ENCODE results near the gene SH3RF3. TPM values are rescaled to one million over a fixed set of nuclear protein-coding genes. Genes with fewer than 3 reads are reported as not detected.

The SH3RF3 gene
- total RNA-seq, 1 donor from 2014 or later = 7.4 TPM

- H3K27me3 ChIP-seq = no peaks in the 10 kb centered on the region
- peak; percentile 49 for DNase-seq
- no peak overlapping the region for H3K27ac ChIP-seq
- H3K4me3 ChIP-seq = no peak overlapping the region
- no peaks in the 10 kb centered on the region for H3K36me3 ChIP-seq
- H3K9me3 ChIP-seq = no peaks in the 10 kb centered on the region
- ATAC-seq = no peak
- intact Hi-C loops (cut with DNase I) = no loop called here
- no peaks in the 10 kb centered on the region for H3K4me1 ChIP-seq
- no peak for TF ChIP-seq CTCF (IDR thresholded peaks at IDR 0.05)
Measured at GRCh38 chr2:109455731-109456691, 327.0 kb downstream of the SH3RF3 start.

- Histone ChIP-seq H3K27me3 (no peaks in the 10 kb centered on the region), H3K4me1 (no peaks in the 10 kb centered on the region), H3K27ac (no peak overlapping the region), H3K4me3 (no peak overlapping the region), H3K9me3 (no peaks in the 10 kb centered on the region), H3K36me3 (no peaks in the 10 kb centered on the region)
- intact Hi-C loops (cut with DNase I) = no loop called here
- no peak for TF ChIP-seq CTCF (IDR thresholded peaks at IDR 0.05)
- peak; percentile 18 for DNase-seq
- no peak for ATAC-seq
Measured at GRCh38 chr2:109456776-109457175, 327.8 kb downstream of the SH3RF3 start.

- Histone ChIP-seq H3K4me1 (no peaks in the 10 kb centered on the region), H3K36me3 (no peaks in the 10 kb centered on the region), H3K27ac (no peak overlapping the region), H3K27me3 (no peaks in the 10 kb centered on the region), H3K4me3 (no peak overlapping the region), H3K9me3 (no peaks in the 10 kb centered on the region)
- intact Hi-C loops (cut with DNase I) = no loop called here
- no peak for ATAC-seq
- DNase-seq = peak; percentile 4
- no peak for TF ChIP-seq CTCF (IDR thresholded peaks at IDR 0.05)
Measured at GRCh38 chr2:109457366-109457765, 328.4 kb downstream of the SH3RF3 start.

- ATAC-seq (no peak), DNase-seq (peak; percentile 16)
- H3K27ac ChIP-seq = no peak overlapping the region
Measured at GRCh38 chr2:109457794-109458193, 328.8 kb downstream of the SH3RF3 start.

GRCh38 chr2:109458512-109458911 lies 329.5 kb downstream of the SH3RF3 start:
- Histone ChIP-seq H3K9me3 (no peaks in the 10 kb centered on the region), H3K4me3 (no peak overlapping the region), H3K27ac (no peak overlapping the region), H3K27me3 (no peaks in the 10 kb centered on the region), H3K36me3 (no peaks in the 10 kb centered on the region), H3K4me1 (no peaks in the 10 kb centered on the region)
- TF ChIP-seq CTCF (IDR thresholded peaks at IDR 0.05) = no peak
- no peak for ATAC-seq
- intact Hi-C loops (cut with DNase I) = no loop called here
- DNase-seq = peak; percentile 6

More at GRCh38 chr2:109457794-109458193, 328.8 kb downstream of the SH3RF3 start:
- no peaks in the 10 kb centered on the region for H3K9me3 ChIP-seq
- no peak overlapping the region for H3K4me3 ChIP-seq
- no peaks in the 10 kb centered on the region for H3K27me3 ChIP-seq
- no peaks in the 10 kb centered on the region for H3K36me3 ChIP-seq
- intact Hi-C loops (cut with DNase I) = no loop called here
- no peak for TF ChIP-seq CTCF (IDR thresholded peaks at IDR 0.05)
- no peaks in the 10 kb centered on the region for H3K4me1 ChIP-seq
